ENCODE data around the gene SMG9. TPM values are rescaled to one million over a fixed set of nuclear protein-coding genes. Genes with fewer than 3 reads are reported as not detected.
A peak's percentile ranks its signal among the peaks of the same experiment; 100 is the strongest.

The SMG9 gene
- total and polyA plus RNA-seq, 2 of the 4 experiments (the other 2 are of a cell fraction) = 4.8 to 24.3 TPM

DNA sequence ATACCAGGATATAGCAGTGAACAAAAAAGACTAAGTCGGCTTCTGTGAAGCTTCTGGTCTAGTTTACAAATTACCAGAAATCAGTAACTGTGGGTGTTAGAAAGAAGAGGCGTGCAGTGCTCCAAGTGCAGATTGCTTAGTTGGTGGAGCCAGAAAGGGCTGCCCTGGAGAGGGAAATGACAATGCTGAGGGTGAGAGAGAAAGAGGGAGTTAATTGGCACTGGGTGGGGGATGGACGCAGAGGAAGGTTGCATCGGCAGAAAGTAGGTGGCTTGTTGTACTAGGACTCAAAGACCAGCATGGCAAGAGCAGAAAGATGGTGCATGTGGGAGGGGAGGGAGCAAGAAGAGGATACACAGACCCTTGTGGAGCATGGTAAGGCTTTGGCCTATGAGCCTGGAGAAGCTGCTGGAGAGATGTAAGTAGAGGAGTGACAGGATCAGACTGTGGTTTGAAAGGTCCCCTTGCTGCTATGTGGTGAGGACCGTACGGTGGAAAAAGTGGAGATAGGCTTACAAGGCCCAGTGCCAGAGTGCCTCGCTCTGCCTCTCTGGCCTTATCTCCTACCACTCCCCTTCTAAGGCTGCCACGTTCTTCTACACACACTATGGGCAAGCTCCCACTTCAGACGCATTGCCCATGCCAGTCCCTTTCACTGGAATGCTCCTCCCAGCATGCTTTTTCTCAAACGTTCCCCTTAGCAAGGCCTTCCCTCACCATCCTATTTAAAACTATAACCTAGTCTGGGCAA is 13.5 kb downstream of the SMG9 start:
- no peak overlapping the region for H4K91ac ChIP-seq (ENCODE audit: insufficient read depth, low read depth, low read length)
- peak overlapping the region; percentile 33 for H2AK9ac ChIP-seq (replicated peaks; ENCODE audit: low read depth, low read length, poor library complexity)
- no TSS peak for BruUV-seq (replicated peaks)
- H2BK120ac ChIP-seq (ENCODE audit: low read depth, low read length) = no peak overlapping the region
- H3K79me1 ChIP-seq (ENCODE audit: low read depth in 1 of 2, low read length in 2 of 2) = peaks cover 0 to 16% of the 10 kb centered on the region in 2 experiments; a peak in 3 of 4 replicates
- no peak overlapping the region for H3K27ac ChIP-seq (ENCODE audit: insufficient read depth, low read length)
- no peak overlapping the region for H2BK5ac ChIP-seq (ENCODE audit: low read depth, low read length, poor library complexity, severe bottlenecking)
- TF ChIP-seq POLR2A (IDR thresholded peaks at IDR 0.05; ENCODE audit: low read depth, low read length) (no peak), BHLHE40 (IDR thresholded peaks at IDR 0.05; ENCODE audit: low read depth, low read length) (no peak), RCOR1 (IDR thresholded peaks at IDR 0.05; ENCODE audit: insufficient replicate concordance, low read length) (no peak), RFX5 (IDR thresholded peaks at IDR 0.05; ENCODE audit: low read depth, low read length) (no peak), CHD1 (IDR thresholded peaks at IDR 0.05; ENCODE audit: low read depth, low read length) (no peak), CEBPB (IDR thresholded peaks at IDR 0.05; ENCODE audit: low read depth, low read length) (no peak), MXI1 (IDR thresholded peaks at IDR 0.05; ENCODE audit: borderline replicate concordance, low read depth, low read length) (no peak), CTCF (conservative IDR thresholded peaks at IDR 0.05; ENCODE audit: low read depth, low read length) (no peak), ELK1 (IDR thresholded peaks at IDR 0.05; ENCODE audit: borderline replicate concordance, low read depth, low read length) (no peak), MAZ (IDR thresholded peaks at IDR 0.05; ENCODE audit: borderline replicate concordance, low read depth, low read length) (no peak), SMC3 (IDR thresholded peaks at IDR 0.05; ENCODE audit: low read depth, low read length) (no peak), MAFK (IDR thresholded peaks at IDR 0.05; ENCODE audit: low read depth, low read length) (no peak), FOS (IDR thresholded peaks at IDR 0.05; ENCODE audit: low read depth, low read length) (no peak), NFE2L2 (IDR thresholded peaks at IDR 0.05; ENCODE audit: low read depth, low read length) (no peak), RAD21 (IDR thresholded peaks at IDR 0.05; ENCODE audit: low read length) (no peak)
- TF ChIP-seq, protein P1, sequence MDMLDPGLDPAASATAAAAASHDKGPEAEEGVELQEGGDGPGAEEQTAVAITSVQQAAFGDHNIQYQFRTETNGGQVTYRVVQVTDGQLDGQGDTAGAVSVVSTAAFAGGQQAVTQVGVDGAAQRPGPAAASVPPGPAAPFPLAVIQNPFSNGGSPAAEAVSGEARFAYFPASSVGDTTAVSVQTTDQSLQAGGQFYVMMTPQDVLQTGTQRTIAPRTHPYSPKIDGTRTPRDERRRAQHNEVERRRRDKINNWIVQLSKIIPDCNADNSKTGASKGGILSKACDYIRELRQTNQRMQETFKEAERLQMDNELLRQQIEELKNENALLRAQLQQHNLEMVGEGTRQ (IDR thresholded peaks at IDR 0.05; ENCODE audit: low read depth, low read length) = no peak
- dilution Hi-C loops (cut with HindIII; ENCODE audit: low sequenced_read_pairs, unreplicated experiment) = no loop called here
- 91% methylated on average over 4 of the region's 10 CpGs; no CpG with 5 or more reads in 1 of the 2 experiments for WGBS, 2 experiments (ENCODE audit: extremely low coverage in 2 of 2, insufficient read length in 1 of 2)
- H4K8ac ChIP-seq (ENCODE audit: low read depth in 2 of 2, low read length in 2 of 2) = no peak overlapping the region
- peaks cover 55% of the 10 kb centered on the region for H3K36me3 ChIP-seq (ENCODE audit: control insufficient read depth, insufficient read depth, low read length)
- ChIA-PET POLR2A (ENCODE audit: unreplicated experiment) (no interaction called here), CTCF (no interaction called here)
- DNase-seq = no peak
- no peak overlapping the region for H3K56ac ChIP-seq (ENCODE audit: extremely low read depth, insufficient read depth, low read length)
- no peak overlapping the region for H2AFZ ChIP-seq (replicated peaks; ENCODE audit: low read length, poor library complexity)
- no peak overlapping the region for H2BK15ac ChIP-seq (ENCODE audit: low read depth, low read length)
- H4K20me1 ChIP-seq (ENCODE audit: insufficient read depth, low read length) = peaks cover 4% of the 10 kb centered on the region; the same call in 1 of the 2 replicates
- H3K9me3 ChIP-seq (ENCODE audit: control insufficient read depth, insufficient read depth, low read length) = no peaks in the 10 kb centered on the region
- no peak overlapping the region for H2AK5ac ChIP-seq (ENCODE audit: low read depth, low read length)
- H3K18ac ChIP-seq (ENCODE audit: low read depth, low read length) = no peak overlapping the region
- in situ Hi-C loops (cut with MboI; ENCODE audit: low sequenced_read_pairs) = no loop called here
- H3K4me2 ChIP-seq (ENCODE audit: low read depth, low read length) = no peak overlapping the region
- peaks cover 4% of the 10 kb centered on the region; the same call in 1 of the 2 replicates for H3K4me1 ChIP-seq (ENCODE audit: control insufficient read depth, insufficient read depth, low read length)
- no peak overlapping the region for H2BK20ac ChIP-seq (ENCODE audit: low read depth, low read length)
- no peak for ATAC-seq (ENCODE audit: low read depth)
- no peaks in the 10 kb centered on the region for H3K27me3 ChIP-seq (ENCODE audit: control insufficient read depth, insufficient read depth, low read length)
- H3K9ac ChIP-seq (ENCODE audit: low read depth, low read length) = no peak overlapping the region
- no peak overlapping the region for H3K14ac ChIP-seq (replicated peaks; ENCODE audit: low read depth, low read length)
- intact Hi-C loops (cut with micrococcal nuclease) = no loop called here
- H3K23ac ChIP-seq (ENCODE audit: low read depth, low read length) = no peak overlapping the region
- no peak overlapping the region for H4K5ac ChIP-seq (ENCODE audit: low read depth, low read length)
- no peaks in the 10 kb centered on the region; the same call in 1 of the 2 replicates for H3K9me1 ChIP-seq (ENCODE audit: insufficient read depth, low read length)
- no peak overlapping the region for H3K4me3 ChIP-seq (ENCODE audit: insufficient read depth, low read depth, low read length)
- no peak overlapping the region for H3K4ac ChIP-seq (ENCODE audit: low read depth, low read length)
